GM21825 (cell line): Measurements from ENCODE around the gene CALD1.

Experiments
- ATAC-seq: cut with Tn5 transposase; IDR thresholded peaks from one replicate; pipeline ENCODE4 v1.9.1; 2021; ENCODE audit warnings: mild to moderate bottlenecking, moderate library complexity; ENCODE audit not compliant: unreplicated experiment

The CALD1 gene

GRCh38 chr7:134784251-134785049, 5.0 kb downstream of the CALD1 start:
- ATAC-seq = no peak

GRCh38 chr7:134785842-134786241, 6.4 kb downstream of the CALD1 start:
- ATAC-seq = no peak

GRCh38 chr7:134787064-134787463, 7.6 kb downstream of the CALD1 start:
- no peak for ATAC-seq

GRCh38 chr7:134787720-134788119, 8.3 kb downstream of the CALD1 start:
- no peak for ATAC-seq

GRCh38 chr7:134788191-134788590, 8.8 kb downstream of the CALD1 start:
- no peak for ATAC-seq

- ATAC-seq = no peak
Measured at GRCh38 chr7:134789967-134790685, 10.7 kb downstream of the CALD1 start.

- no peak for ATAC-seq
Measured at GRCh38 chr7:134792968-134793367, 13.5 kb downstream of the CALD1 start.

- no peak for ATAC-seq
Measured at GRCh38 chr7:134795231-134795630, 15.8 kb downstream of the CALD1 start.

- no peak for ATAC-seq
Measured at GRCh38 chr7:134798155-134798554, 18.7 kb downstream of the CALD1 start.

- ATAC-seq = no peak
Measured at GRCh38 chr7:134799377-134799776, 19.9 kb downstream of the CALD1 start.

- no peak for ATAC-seq
Measured at GRCh38 chr7:134802762-134803161, 23.3 kb downstream of the CALD1 start.

- ATAC-seq = no peak
Measured at GRCh38 chr7:134804351-134804750, 24.9 kb downstream of the CALD1 start.

- ATAC-seq = no peak
Measured at GRCh38 chr7:134804854-134805253, 25.4 kb downstream of the CALD1 start.

- ATAC-seq = no peak
Measured at GRCh38 chr7:134806197-134806596, 26.8 kb downstream of the CALD1 start.

- no peak for ATAC-seq
Measured at GRCh38 chr7:134809616-134810015, 30.2 kb downstream of the CALD1 start.

- no peak for ATAC-seq
Measured at GRCh38 chr7:134811765-134812164, 32.3 kb downstream of the CALD1 start.

GRCh38 chr7:134813663-134814396, 34.4 kb downstream of the CALD1 start:
- no peak for ATAC-seq

- ATAC-seq = no peak
Measured at GRCh38 chr7:134814730-134815364, 35.4 kb downstream of the CALD1 start.

GRCh38 chr7:134818613-134819345, 39.3 kb downstream of the CALD1 start:
- ATAC-seq = no peak

- ATAC-seq = no peak
Measured at GRCh38 chr7:134819401-134819800, 40.0 kb downstream of the CALD1 start.
